CD14-positive monocyte (primary cell): ENCODE results near the gene RANBP10. TPM values are rescaled to one million over a fixed set of nuclear protein-coding genes. Genes with fewer than 3 reads are reported as not detected.

Experiments
- DNase-seq, 3 donors: peaks; one replicate each; pipeline ENCODE4 v3.0.0-alpha.2; 2011 to 2022
- H2AFZ ChIP-seq: 2 replicates; pipeline ENCODE4 v1.6.0; 2012; ENCODE audit warnings: mild to moderate bottlenecking, low read depth, low read length, inconsistent platforms; ENCODE audit not compliant: insufficient read depth, poor library complexity, severe bottlenecking
- H3K27ac ChIP-seq, 2 donors: 1 replicate in 1 of 2; 2 replicates in 1 of 2; pipeline ENCODE4 v1.5.1; 2012 to 2013; ENCODE audit warnings: low read length in 2 of 2, control low read depth in 1 of 2, inconsistent platforms in 1 of 2, low read depth in 1 of 2, mild to moderate bottlenecking in 1 of 2
- H3K27me3 ChIP-seq, 2 donors: one replicate each; pipeline versions ENCODE4 v1.6.0 to v1.6.1; 2011 to 2013; ENCODE audit warnings: low read length in 2 of 2; ENCODE audit not compliant: control insufficient read depth in 2 of 2, insufficient read depth in 2 of 2
- H3K36me3 ChIP-seq, 2 donors: replicated peaks in 1 of 2; 1 replicate in 1 of 2; 2 replicates in 1 of 2; pipeline versions ENCODE4 v1.5.1 to v1.6.1; 2012 to 2013; ENCODE audit warnings: low read length in 2 of 2, control low read depth in 1 of 2, inconsistent platforms in 1 of 2, mild to moderate bottlenecking in 1 of 2; ENCODE audit not compliant: insufficient read depth in 2 of 2, control insufficient read depth in 1 of 2
- H3K4me1 ChIP-seq, 2 donors: 1 replicate in 1 of 2; 2 replicates in 1 of 2; pipeline versions ENCODE4 v1.5.1 to v1.6.1; 2012 to 2013; ENCODE audit warnings: low read length in 2 of 2, control low read depth in 1 of 2, inconsistent platforms in 1 of 2, mild to moderate bottlenecking in 1 of 2, moderate library complexity in 1 of 2; ENCODE audit not compliant: insufficient read depth in 2 of 2, control insufficient read depth in 1 of 2
- H3K4me2 ChIP-seq: replicated peaks from 2 replicates; pipeline ENCODE3; 2012; ENCODE audit warnings: low read length, moderate library complexity, mild to moderate bottlenecking; ENCODE audit not compliant: poor library complexity, severe bottlenecking; ENCODE audit errors: extremely low read depth
- H3K4me3 ChIP-seq, 3 experiments: fragments of 200-600 bp in 1 of 3; sonication (generic) in 1 of 3; replicated peaks in 1 of 3; 1 replicate in 2 of 3; 2 replicates in 1 of 3; pipeline ENCODE4 v1.5.1; 2011 to 2013; ENCODE audit warnings: low read length in 3 of 3, mild to moderate bottlenecking in 3 of 3, control low read depth in 2 of 3, low read depth in 2 of 3, inconsistent platforms in 1 of 3, moderate library complexity in 1 of 3
- H3K79me2 ChIP-seq: 2 replicates; pipeline ENCODE4 v1.6.0; 2012; ENCODE audit warnings: mild to moderate bottlenecking, control low read depth, inconsistent platforms, low read length, moderate library complexity; ENCODE audit not compliant: insufficient read depth
- H3K9ac ChIP-seq: 2 replicates; pipeline ENCODE4 v1.6.0; 2017; ENCODE audit warnings: low read length, mild to moderate bottlenecking; ENCODE audit not compliant: insufficient read depth, poor library complexity, severe bottlenecking
- H3K9me3 ChIP-seq, 2 donors: replicated peaks in 1 of 2; 1 replicate in 1 of 2; 2 replicates in 1 of 2; pipeline versions ENCODE4 v1.5.1 to v1.6.1; 2012 to 2013; ENCODE audit warnings: low read length in 2 of 2, control low read depth in 1 of 2; ENCODE audit not compliant: control insufficient read depth in 1 of 2, insufficient read depth in 1 of 2
- H4K20me1 ChIP-seq: 2 replicates; pipeline ENCODE4 v1.6.0; 2012; ENCODE audit warnings: mild to moderate bottlenecking, low read length, control low read depth, moderate library complexity; ENCODE audit not compliant: insufficient read depth
- H3K27ac Mint-ChIP-seq, 7 donors: one replicate each; pipeline ENCODE4 v1.8.0; 2020; ENCODE audit warnings: mild to moderate bottlenecking in 7 of 7, mixed read lengths in 7 of 7, moderate library complexity in 6 of 7, inconsistent platforms in 2 of 7
- H3K27me3 Mint-ChIP-seq, 3 donors: one replicate each; pipeline ENCODE4 v1.8.0; 2021 to 2022; ENCODE audit warnings: low read depth in 3 of 3, mild to moderate bottlenecking in 3 of 3, mixed read lengths in 3 of 3, moderate library complexity in 3 of 3, inconsistent platforms in 1 of 3
- H3K36me3 Mint-ChIP-seq, 2 donors: one replicate each; pipeline ENCODE4 v1.8.0; 2020; ENCODE audit warnings: mixed read lengths in 2 of 2, inconsistent platforms in 1 of 2, mild to moderate bottlenecking in 1 of 2
- H3K4me1 Mint-ChIP-seq: one replicate; pipeline ENCODE4 v1.8.0; 2020; ENCODE audit warnings: mild to moderate bottlenecking, mixed read lengths
- H3K4me3 Mint-ChIP-seq, 2 donors: one replicate each; pipeline ENCODE4 v1.8.0; 2020; ENCODE audit warnings: mild to moderate bottlenecking in 2 of 2, mixed read lengths in 2 of 2, moderate library complexity in 1 of 2
- H3K9me3 Mint-ChIP-seq, 7 donors: one replicate each; pipeline ENCODE4 v1.8.0; 2020 to 2022; ENCODE audit warnings: mixed read lengths in 7 of 7, mild to moderate bottlenecking in 6 of 7, moderate library complexity in 6 of 7, inconsistent platforms in 2 of 7
- WGBS: methylation state at CpG from one replicate; pipeline ENCODE4 v1.1.5; 2013; ENCODE audit warnings: missing lambda C conversion rate; ENCODE audit not compliant: insufficient coverage; 5-methylcytosine and 5-hydroxymethylcytosine counted together
- intact Hi-C, 2 donors: fragments of 100-400 bp; cut with micrococcal nuclease; formaldehyde crosslinking; loops; one replicate each; pipeline versions ENCODE4 v1.15.0 to v1.15.1; 2023
- polyA plus RNA-seq, 3 donors: library from polyadenylated mRNA; depleted of rRNA in 1 of 3; unstranded in 2 of 3; stranded (reverse) in 1 of 3; fragments of 300-500 nt in 2 of 3; fragments of >200 nt in 1 of 3; fragmentation: Illumina TruSeq in 2 of 3; gene quantifications; 1 replicate in 2 of 3; 2 replicates in 1 of 3; pipeline ENCODE4 v1.2.3, GENCODE V29; 2012 to 2021
- TF ChIP-seq, protein P1 (sequence below): fragments of 200-600 bp; IDR thresholded peaks from one replicate; pipeline ENCODE4 v1.8.0; 2022; ENCODE audit warnings: antibody characterized with exemption, mild to moderate bottlenecking

Gene RANBP10
- polyA plus RNA-seq, 3 donors: 6.4 to 16.7 (median 6.6) TPM

- Mint-ChIP-seq H3K27me3 (peaks cover 0 to 2% (median 0%) of the 10 kb centered on the region in 3 donors), H3K36me3 (peaks cover 32 to 36% of the 10 kb centered on the region in 2 donors), H3K9me3 (no peaks in the 10 kb centered on the region), H3K27ac (no peak overlapping the region), H3K4me3 (no peak overlapping the region), H3K4me1 (peaks cover 5% of the 10 kb centered on the region)
- no peaks in the 10 kb centered on the region for H3K27me3 ChIP-seq
- H3K4me1 ChIP-seq: no peaks in the 10 kb centered on the region
- H3K4me2 ChIP-seq: no peak overlapping the region
- peaks cover 20 to 47% of the 10 kb centered on the region in 2 donors for H3K36me3 ChIP-seq
- intact Hi-C loops: no loop called here
- no peak for DNase-seq
- H3K27ac ChIP-seq: no peak overlapping the region
- no peak overlapping the region for H2AFZ ChIP-seq
- no peaks in the 10 kb centered on the region for H3K9me3 ChIP-seq
- no peaks in the 10 kb centered on the region for H3K79me2 ChIP-seq
- no peak overlapping the region for H3K4me3 ChIP-seq
- no peak overlapping the region for H3K9ac ChIP-seq
- TF ChIP-seq, protein P1, sequence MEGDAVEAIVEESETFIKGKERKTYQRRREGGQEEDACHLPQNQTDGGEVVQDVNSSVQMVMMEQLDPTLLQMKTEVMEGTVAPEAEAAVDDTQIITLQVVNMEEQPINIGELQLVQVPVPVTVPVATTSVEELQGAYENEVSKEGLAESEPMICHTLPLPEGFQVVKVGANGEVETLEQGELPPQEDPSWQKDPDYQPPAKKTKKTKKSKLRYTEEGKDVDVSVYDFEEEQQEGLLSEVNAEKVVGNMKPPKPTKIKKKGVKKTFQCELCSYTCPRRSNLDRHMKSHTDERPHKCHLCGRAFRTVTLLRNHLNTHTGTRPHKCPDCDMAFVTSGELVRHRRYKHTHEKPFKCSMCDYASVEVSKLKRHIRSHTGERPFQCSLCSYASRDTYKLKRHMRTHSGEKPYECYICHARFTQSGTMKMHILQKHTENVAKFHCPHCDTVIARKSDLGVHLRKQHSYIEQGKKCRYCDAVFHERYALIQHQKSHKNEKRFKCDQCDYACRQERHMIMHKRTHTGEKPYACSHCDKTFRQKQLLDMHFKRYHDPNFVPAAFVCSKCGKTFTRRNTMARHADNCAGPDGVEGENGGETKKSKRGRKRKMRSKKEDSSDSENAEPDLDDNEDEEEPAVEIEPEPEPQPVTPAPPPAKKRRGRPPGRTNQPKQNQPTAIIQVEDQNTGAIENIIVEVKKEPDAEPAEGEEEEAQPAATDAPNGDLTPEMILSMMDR: no peak
- peaks cover 16% of the 10 kb centered on the region for H4K20me1 ChIP-seq
- 90% methylated on average over 3 of the region's 7 CpGs for WGBS
Measured at GRCh38 chr16:67764158-67764667, 42.1 kb downstream of the RANBP10 start.

GRCh38 chr16:67763066-67763465, 43.3 kb downstream of the RANBP10 start:
- 96% methylated on average over 5 of the region's 5 CpGs for WGBS
- no peak overlapping the region for H3K27ac ChIP-seq

More at GRCh38 chr16:67763066-67763465, 43.3 kb downstream of the RANBP10 start:
- H3K36me3 Mint-ChIP-seq: peaks cover 38 to 42% of the 10 kb centered on the region in 2 donors
- Histone ChIP-seq H3K9me3 (no peaks in the 10 kb centered on the region), H2AFZ (no peak overlapping the region), H3K79me2 (no peaks in the 10 kb centered on the region), H3K4me2 (no peak overlapping the region), H3K27me3 (no peaks in the 10 kb centered on the region), H3K4me1 (no peaks in the 10 kb centered on the region), H3K9ac (no peak overlapping the region), H3K4me3 (no peak overlapping the region), H4K20me1 (peaks cover 17% of the 10 kb centered on the region), H3K36me3 (peaks cover 22 to 58% of the 10 kb centered on the region in 2 donors)
- no peaks in the 10 kb centered on the region for H3K9me3 Mint-ChIP-seq
- H3K4me1 Mint-ChIP-seq: peaks cover 5% of the 10 kb centered on the region
- intact Hi-C loops: no loop called here
- peak overlapping the region in 4 of 7 donors; percentile 15 to 43 (median 28) for H3K27ac Mint-ChIP-seq
- H3K4me3 Mint-ChIP-seq: no peak overlapping the region
- DNase-seq: no peak
- TF ChIP-seq, protein P1: no peak
- H3K27me3 Mint-ChIP-seq: peaks cover 0 to 2% (median 0%) of the 10 kb centered on the region in 3 donors
